ENCODE data around the gene DNAJC17. TPM values are rescaled to one million over a fixed set of nuclear protein-coding genes. Genes with fewer than 3 reads are reported as not detected.
A peak's percentile ranks its signal among the peaks of the same experiment; 100 is the strongest.

Gene DNAJC17
- 26.4 to 31.8 TPM (median 29.1 TPM) in 3 replicates for total RNA-seq
- long read RNA-seq, transcript DNAJC17-201 (11 exons, 3,731 nt): major isoform, 13 of 18 reads
- long read RNA-seq, partial matches to known transcripts: 3 of 18 reads
- long read RNA-seq, other reads (novel, unspliced or antisense): 2 of 18 reads

DNA sequence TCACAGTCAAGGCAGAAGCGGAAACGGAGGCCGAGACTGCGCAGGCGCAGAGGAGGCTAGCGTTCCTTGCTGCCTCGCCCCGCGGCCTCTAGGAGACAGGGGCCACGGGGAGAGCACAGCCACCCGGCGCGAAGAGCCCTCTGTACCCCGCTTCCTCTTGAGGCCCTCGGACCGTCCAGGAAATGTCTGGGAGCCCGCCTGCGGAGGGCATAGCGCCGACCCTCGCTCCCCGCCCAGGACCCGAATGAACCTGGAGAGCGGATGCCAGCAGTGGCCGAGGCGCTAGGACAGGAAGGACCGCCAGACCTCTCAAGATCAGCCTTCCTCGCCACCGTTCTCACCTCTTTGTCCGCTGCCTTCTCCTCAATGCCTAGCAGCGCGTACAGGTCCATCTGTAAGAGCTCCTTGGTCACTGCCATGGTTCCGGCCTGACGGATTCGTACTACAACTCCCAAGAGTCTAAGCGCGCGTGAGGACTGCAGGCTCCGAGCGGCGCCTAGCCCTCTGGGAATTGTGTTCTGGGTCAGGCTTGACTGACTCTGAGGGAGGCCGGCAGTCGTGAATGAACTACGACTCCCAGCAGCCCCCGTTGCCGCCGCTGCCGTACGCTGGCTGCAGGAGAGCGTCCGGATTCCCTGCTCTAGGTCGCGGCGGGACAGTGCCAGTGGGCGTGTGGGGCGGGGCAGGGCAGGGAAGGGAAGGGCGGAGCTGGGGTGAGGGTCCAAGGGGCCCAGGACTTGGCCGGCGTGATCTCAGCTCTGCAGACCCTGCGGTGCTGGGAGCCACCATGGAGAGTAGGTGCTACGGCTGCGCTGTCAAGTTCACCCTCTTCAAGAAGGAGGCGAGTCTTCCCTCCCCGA, at the start of gene DNAJC17, which contains the start of gene ZFYVE19:
DNAJC17 (minus strand) TSS at position 446 of the 860 bp plus-strand sequence; CDS start at position 419, 27 bp downstream.
ZFYVE19 (plus strand) TSS at position 62 of the 860 bp plus-strand sequence; CDS start at position 563, 501 bp downstream.
- TF ChIP-seq, protein P1, sequence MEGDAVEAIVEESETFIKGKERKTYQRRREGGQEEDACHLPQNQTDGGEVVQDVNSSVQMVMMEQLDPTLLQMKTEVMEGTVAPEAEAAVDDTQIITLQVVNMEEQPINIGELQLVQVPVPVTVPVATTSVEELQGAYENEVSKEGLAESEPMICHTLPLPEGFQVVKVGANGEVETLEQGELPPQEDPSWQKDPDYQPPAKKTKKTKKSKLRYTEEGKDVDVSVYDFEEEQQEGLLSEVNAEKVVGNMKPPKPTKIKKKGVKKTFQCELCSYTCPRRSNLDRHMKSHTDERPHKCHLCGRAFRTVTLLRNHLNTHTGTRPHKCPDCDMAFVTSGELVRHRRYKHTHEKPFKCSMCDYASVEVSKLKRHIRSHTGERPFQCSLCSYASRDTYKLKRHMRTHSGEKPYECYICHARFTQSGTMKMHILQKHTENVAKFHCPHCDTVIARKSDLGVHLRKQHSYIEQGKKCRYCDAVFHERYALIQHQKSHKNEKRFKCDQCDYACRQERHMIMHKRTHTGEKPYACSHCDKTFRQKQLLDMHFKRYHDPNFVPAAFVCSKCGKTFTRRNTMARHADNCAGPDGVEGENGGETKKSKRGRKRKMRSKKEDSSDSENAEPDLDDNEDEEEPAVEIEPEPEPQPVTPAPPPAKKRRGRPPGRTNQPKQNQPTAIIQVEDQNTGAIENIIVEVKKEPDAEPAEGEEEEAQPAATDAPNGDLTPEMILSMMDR (IDR thresholded peaks at IDR 0.05): peak; percentile 47
- Mint-ChIP-seq H3K27me3 (ENCODE audit: low read depth) (no peaks in the 10 kb centered on the region), H3K36me3 (ENCODE audit: low read depth) (peaks cover 5% of the 10 kb centered on the region), H3K4me3 (ENCODE audit: unreplicated experiment) (peak within 1 kb of the TSS; percentile 88), H3K4me1 (ENCODE audit: low read depth) (peaks cover 16% of the 10 kb centered on the region), H3K9me3 (ENCODE audit: low read depth) (no peaks in the 10 kb centered on the region), H3K27ac (ENCODE audit: unreplicated experiment) (peak within 1 kb of the TSS; percentile 90)
- DNase-seq (ENCODE audit: low spot score): peak; percentile 99

DNA sequence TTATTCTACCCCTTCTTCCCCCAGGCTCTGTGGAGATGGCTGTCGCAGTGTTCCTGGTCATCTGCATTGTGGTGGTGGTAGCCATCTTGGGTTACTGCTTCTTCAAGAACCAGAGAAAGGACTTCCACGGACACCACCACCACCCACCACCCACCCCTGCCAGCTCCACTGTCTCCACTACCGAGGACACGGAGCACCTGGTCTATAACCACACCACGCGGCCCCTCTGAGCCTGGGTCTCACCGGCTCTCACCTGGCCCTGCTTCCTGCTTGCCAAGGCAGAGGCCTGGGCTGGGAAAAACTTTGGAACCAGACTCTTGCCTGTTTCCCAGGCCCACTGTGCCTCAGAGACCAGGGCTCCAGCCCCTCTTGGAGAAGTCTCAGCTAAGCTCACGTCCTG, 49.5 kb upstream of the DNAJC17 start:
- no peak overlapping the region for H3K27ac Mint-ChIP-seq (ENCODE audit: unreplicated experiment)
- peak; percentile 76 for DNase-seq (ENCODE audit: low spot score)
- peaks cover 5% of the 10 kb centered on the region for H3K27me3 Mint-ChIP-seq (ENCODE audit: low read depth)
- no peaks in the 10 kb centered on the region for H3K36me3 Mint-ChIP-seq (ENCODE audit: low read depth)
- no peak overlapping the region for H3K4me3 Mint-ChIP-seq (ENCODE audit: unreplicated experiment)
- H3K9me3 Mint-ChIP-seq (ENCODE audit: low read depth): no peaks in the 10 kb centered on the region
- TF ChIP-seq, protein P1 (IDR thresholded peaks at IDR 0.05): no peak
- peaks cover 11% of the 10 kb centered on the region for H3K4me1 Mint-ChIP-seq (ENCODE audit: low read depth)

DNA sequence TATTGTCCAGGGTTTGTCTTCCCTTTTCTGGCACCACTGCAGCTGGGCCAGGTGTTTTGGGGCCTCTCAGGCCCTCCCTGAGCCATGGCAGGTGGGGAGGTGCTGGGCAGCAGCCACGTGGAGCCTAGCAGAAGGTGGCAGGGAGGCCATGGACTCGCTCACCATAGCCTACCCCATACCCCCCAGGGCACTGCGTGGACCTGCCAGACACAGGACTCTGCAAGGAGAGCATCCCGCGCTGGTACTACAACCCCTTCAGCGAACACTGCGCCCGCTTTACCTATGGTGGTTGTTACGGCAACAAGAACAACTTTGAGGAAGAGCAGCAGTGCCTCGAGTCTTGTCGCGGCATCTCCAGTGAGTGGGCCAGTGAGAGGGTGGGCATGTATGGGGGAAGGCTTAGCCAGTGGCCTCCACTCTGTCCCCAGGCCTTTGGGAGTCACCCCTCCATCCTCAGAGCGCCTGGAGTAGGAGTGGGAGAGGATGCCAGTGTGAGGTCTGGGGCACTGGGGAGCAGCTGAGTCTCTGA, 48.5 kb upstream of the DNAJC17 start:
- TF ChIP-seq, protein P1 (IDR thresholded peaks at IDR 0.05): no peak
- no peak overlapping the region for H3K4me3 Mint-ChIP-seq (ENCODE audit: unreplicated experiment)
- no peak overlapping the region for H3K27ac Mint-ChIP-seq (ENCODE audit: unreplicated experiment)
- no peaks in the 10 kb centered on the region for H3K9me3 Mint-ChIP-seq (ENCODE audit: low read depth)
- H3K27me3 Mint-ChIP-seq (ENCODE audit: low read depth): peaks cover 5% of the 10 kb centered on the region
- peak; percentile 75 for DNase-seq (ENCODE audit: low spot score)
- peaks cover 11% of the 10 kb centered on the region for H3K4me1 Mint-ChIP-seq (ENCODE audit: low read depth)
- no peaks in the 10 kb centered on the region for H3K36me3 Mint-ChIP-seq (ENCODE audit: low read depth)

GRCh38 chr15:40854161-40854560, 46.9 kb upstream of the DNAJC17 start:
- no peaks in the 10 kb centered on the region for H3K9me3 Mint-ChIP-seq (ENCODE audit: low read depth)
- DNase-seq (ENCODE audit: low spot score): peak; percentile 56
- TF ChIP-seq, protein P1 (IDR thresholded peaks at IDR 0.05): no peak
- no peaks in the 10 kb centered on the region for H3K36me3 Mint-ChIP-seq (ENCODE audit: low read depth)
- peaks cover 9% of the 10 kb centered on the region for H3K4me1 Mint-ChIP-seq (ENCODE audit: low read depth)
- H3K27ac Mint-ChIP-seq (ENCODE audit: unreplicated experiment): no peak overlapping the region
- H3K27me3 Mint-ChIP-seq (ENCODE audit: low read depth): no peaks in the 10 kb centered on the region
- H3K4me3 Mint-ChIP-seq (ENCODE audit: unreplicated experiment): no peak overlapping the region

DNA sequence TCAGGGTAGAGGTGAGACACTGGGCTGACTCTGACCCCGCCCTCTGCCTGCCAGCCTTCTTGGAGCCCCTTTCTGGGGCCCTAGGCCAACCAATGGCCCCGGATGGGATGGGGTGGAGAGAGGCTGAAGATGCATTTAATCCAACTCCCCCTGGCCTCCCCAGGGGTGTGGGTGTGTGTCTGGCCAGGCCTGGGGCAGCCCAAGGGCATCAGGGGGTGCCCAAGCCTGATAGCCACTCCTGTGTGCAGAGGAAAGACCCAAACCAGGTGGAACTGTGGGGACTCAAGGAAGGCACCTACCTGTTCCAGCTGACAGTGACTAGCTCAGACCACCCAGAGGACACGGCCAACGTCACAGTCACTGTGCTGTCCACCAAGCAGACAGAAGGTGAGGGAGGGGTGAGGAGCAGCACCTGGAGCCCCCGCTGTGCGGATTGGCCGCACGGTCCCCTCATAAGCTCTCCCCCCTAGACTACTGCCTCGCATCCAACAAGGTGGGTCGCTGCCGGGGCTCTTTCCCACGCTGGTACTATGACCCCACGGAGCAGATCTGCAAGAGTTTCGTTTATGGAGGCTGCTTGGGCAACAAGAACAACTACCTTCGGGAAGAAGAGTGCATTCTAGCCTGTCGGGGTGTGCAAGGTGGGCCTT, 46.1 kb upstream of the DNAJC17 start:
- DNase-seq (ENCODE audit: low spot score): peak; percentile 61
- no peak overlapping the region for H3K27ac Mint-ChIP-seq (ENCODE audit: unreplicated experiment)
- H3K4me3 Mint-ChIP-seq (ENCODE audit: unreplicated experiment): no peak overlapping the region
- H3K4me1 Mint-ChIP-seq (ENCODE audit: low read depth): peaks cover 8% of the 10 kb centered on the region
- H3K9me3 Mint-ChIP-seq (ENCODE audit: low read depth): no peaks in the 10 kb centered on the region
- TF ChIP-seq, protein P1 (IDR thresholded peaks at IDR 0.05): no peak
- no peaks in the 10 kb centered on the region for H3K36me3 Mint-ChIP-seq (ENCODE audit: low read depth)
- no peaks in the 10 kb centered on the region for H3K27me3 Mint-ChIP-seq (ENCODE audit: low read depth)

All from chondrocyte (in vitro differentiated cells).